HFF-Myc (cell line): ENCODE data around the gene PTPN18.

Source experiments
- DNase-seq: peaks from one replicate; pipeline ENCODE4 v3.0.0-alpha.2; 2011; ENCODE audit warnings: low read depth; ENCODE audit errors: extremely low read depth
- H3K4me3 ChIP-seq: replicated peaks from 2 replicates; pipeline ENCODE4 v1.5.1; 2011; ENCODE audit warnings: low read depth, mild to moderate bottlenecking, control low read depth, low read length
- CTCF ChIP-seq: IDR thresholded peaks from 2 replicates; pipeline ENCODE4 v1.5.1; 2012; ENCODE audit warnings: mild to moderate bottlenecking, low read depth, low read length, control low read depth; ENCODE audit errors: missing control alignments

Gene PTPN18

DNA sequence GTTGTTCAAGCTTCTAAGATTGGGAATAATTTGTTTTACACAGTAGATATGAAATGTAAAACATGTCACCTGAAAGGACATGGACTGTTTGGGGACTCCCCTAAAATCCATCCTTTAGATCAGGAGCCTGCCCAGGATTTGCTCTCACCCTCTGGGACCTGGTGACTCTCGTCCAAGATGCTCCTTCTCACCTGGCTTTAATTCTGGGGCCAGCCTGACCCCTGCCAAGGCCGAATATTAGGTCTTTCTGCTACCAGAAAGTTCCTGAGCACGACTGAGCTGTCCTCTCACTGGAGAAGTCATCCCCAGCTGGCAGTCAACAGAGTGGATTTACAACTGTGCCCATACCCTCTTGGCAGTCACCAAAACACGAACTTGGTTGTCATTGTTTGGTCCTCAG, 25.3 kb downstream of the PTPN18 start:
- TF ChIP-seq CTCF: no peak
- DNase-seq: no peak
- no peak overlapping the region for H3K4me3 ChIP-seq

GRCh38 chr2:130381619-130382018, 25.8 kb downstream of the PTPN18 start:
- no peak overlapping the region for H3K4me3 ChIP-seq
- no peak for TF ChIP-seq CTCF
- no peak for DNase-seq

- H3K4me3 ChIP-seq: no peak overlapping the region
- TF ChIP-seq CTCF: no peak
- DNase-seq: no peak
Measured at GRCh38 chr2:130382313-130382917, 26.6 kb downstream of the PTPN18 start.

DNA sequence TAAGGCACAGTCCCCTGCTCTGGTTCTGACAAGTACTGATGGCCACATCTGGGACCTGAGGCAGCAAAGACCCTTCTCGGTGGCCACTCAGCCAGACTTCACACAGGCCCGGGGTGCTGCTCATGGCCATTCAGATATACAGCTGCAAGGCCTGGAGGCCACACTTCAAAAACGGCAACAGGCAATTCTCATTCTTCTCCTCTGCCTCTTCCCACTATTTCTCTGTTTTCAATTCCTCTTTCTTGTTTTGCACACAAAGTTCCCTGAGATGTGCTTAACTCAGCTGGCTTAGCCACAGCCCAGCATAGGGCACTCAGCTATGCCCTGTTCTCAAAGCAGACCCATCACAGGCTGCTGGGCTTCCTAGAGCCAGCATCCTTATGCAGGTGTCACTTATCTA, 29.9 kb downstream of the PTPN18 start:
- DNase-seq: no peak
- H3K4me3 ChIP-seq: no peak overlapping the region
- no peak for TF ChIP-seq CTCF

- no peak for TF ChIP-seq CTCF
- no peak for DNase-seq
- no peak overlapping the region for H3K4me3 ChIP-seq
Measured at GRCh38 chr2:130387071-130387400, 31.2 kb downstream of the PTPN18 start.

DNA sequence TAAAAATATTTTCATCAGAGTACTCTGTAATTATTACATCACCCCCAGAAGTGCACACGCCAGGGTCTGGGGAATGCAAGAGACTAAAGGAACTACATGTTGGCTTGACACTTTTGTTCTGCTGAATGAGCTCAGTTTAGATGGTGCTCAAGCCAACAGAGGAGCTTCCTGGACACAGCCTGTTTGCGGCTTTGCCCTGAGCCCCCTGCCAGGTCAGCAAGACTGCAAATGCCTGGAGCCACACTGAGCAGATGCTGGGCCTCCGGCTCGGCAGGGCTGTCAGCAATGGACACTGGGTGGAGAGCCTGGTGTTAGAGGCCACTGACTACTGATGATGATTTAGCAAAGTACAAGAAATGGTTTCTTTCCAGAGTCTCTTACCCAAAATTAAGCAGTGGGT, 31.9 kb downstream of the PTPN18 start:
- no peak for DNase-seq
- no peak for TF ChIP-seq CTCF
- no peak overlapping the region for H3K4me3 ChIP-seq

GRCh38 chr2:130388221-130388907, 32.5 kb downstream of the PTPN18 start:
- no peak for DNase-seq
- no peak for TF ChIP-seq CTCF
- H3K4me3 ChIP-seq: no peak overlapping the region
